ENCODE measurements around the gene PTF1A.

- TF ChIP-seq CTCF (conservative IDR thresholded peaks at IDR 0.05 in 1 of 2, IDR thresholded peaks at IDR 0.05 in 1 of 2; ENCODE audit: extremely low read depth in 1 of 2, insufficient read depth in 1 of 2, low read depth in 1 of 2, low read length in 2 of 2) = no peak
- no peak for TF ChIP-seq EZH2 (IDR thresholded peaks at IDR 0.05; ENCODE audit: borderline replicate concordance, low read length)
Observed at GRCh38 chr10:23202779-23203178, 10.7 kb downstream of the PTF1A start.

Measured in mammary epithelial cell (primary cell).